HG03159 (cell line): Measurements from ENCODE around the gene TRAF7.

Experiments used
- ATAC-seq: cut with Tn5 transposase; IDR thresholded peaks from one replicate; pipeline ENCODE4 v1.9.1; 2021; ENCODE audit warnings: mild to moderate bottlenecking, moderate library complexity; ENCODE audit not compliant: unreplicated experiment

Gene TRAF7

GRCh38 chr16:2180962-2181923 lies 25.7 kb downstream of the TRAF7 start:
- ATAC-seq = no peak

DNA sequence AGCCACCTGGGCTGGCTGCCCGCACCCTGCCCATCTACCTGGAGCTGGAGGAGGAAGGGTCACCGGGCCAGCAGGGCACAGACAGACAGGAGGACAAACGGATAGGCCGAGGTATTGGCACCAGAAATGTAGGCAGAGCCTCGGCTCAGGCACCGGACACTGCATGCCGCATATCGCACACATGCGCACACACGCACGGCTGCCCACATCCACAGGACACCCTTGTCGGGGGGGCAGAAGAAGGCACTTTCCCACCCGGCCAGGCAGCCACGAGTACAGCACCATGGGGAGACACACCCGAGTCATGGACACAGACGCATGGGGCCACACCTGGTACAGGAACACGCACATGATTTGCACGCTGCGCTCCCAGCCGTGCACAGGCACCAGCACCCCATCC lies 26.4 kb downstream of the TRAF7 start:
- no peak for ATAC-seq

- ATAC-seq = no peak
Observed at GRCh38 chr16:2183671-2184070, 28.1 kb downstream of the TRAF7 start.

GRCh38 chr16:2184346-2184745 lies 28.8 kb downstream of the TRAF7 start:
- no peak for ATAC-seq

DNA sequence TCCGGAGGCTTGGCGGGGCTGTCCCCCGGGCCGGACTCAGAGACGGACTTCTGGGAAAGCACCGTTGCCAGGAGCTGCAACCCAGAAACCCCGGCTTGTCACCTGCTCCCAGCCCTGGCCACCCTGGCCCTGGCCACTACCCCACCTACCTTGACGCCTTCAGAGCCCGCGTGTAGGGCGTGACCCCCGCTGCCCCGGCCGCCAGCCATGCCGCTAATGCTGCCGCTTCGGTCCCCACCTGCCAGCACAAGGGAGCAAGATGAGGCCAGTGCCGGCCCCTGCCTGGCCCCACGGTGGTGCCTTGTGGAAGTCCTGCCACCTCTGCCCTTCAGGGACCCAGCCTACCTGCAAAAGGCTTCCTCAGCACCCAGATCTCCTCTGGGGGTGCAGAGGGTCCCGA lies 29.4 kb downstream of the TRAF7 start:
- no peak for ATAC-seq

DNA sequence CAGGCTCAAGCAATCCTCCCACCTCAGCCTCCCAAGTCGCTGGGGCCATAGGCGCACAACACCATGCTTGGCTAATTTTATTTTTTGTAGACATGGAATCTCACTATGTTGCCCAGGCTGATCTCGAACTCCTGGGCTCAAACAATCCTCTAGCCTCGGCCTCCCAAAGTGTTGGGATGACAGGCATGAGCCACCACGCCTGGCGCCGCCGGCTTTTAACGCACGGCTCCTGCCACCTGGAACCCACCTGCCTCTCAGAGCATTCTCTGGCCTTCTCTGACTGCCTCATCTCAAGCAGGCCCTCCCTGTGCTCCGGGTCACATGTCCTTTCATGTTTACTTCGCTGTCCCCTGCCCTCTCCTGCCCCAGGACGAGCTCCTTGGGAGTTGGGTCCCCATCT lies 30.5 kb downstream of the TRAF7 start:
- ATAC-seq = no peak

GRCh38 chr16:2186505-2186904 lies 30.9 kb downstream of the TRAF7 start:
- ATAC-seq = no peak

DNA sequence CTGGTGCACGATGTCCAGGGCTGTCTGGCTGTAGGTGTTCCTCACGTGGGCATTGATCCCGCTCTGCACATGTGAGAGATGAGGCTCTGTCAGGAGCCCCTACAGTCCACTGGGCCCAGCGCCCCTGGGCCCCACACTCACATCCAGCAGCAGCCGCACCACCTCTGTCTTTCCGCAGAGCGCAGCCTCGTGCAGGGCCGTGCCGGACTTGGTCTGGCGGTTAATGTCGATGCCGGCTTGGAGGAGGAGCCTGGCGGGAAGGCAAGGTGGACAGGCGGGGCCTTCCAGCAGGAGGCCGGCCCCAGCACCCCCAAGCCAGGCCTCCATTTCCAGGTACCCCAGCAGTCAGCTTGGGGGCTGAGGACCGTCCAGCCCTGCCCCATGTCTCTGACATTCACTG lies 31.6 kb downstream of the TRAF7 start:
- no peak for ATAC-seq

DNA sequence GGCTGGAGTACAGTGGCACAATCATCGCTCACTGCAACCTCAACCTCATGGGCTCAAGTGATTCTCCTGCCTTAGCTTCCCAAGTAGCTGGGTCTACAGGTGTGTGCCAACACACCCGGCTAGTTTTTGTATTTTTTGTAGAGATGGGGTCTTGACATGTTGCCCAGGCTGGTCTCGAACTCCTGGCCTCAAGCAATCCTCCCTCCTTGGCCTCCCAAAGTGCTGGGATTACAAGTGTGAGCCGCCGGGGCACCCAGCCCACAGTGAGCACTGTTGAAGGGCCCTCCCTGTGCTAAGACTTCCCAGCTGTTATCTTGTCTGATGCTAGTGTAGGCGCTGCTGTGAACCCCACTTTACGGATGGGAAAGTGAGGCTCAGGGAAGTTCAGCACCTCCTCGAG lies 32.8 kb downstream of the TRAF7 start:
- no peak for ATAC-seq

DNA sequence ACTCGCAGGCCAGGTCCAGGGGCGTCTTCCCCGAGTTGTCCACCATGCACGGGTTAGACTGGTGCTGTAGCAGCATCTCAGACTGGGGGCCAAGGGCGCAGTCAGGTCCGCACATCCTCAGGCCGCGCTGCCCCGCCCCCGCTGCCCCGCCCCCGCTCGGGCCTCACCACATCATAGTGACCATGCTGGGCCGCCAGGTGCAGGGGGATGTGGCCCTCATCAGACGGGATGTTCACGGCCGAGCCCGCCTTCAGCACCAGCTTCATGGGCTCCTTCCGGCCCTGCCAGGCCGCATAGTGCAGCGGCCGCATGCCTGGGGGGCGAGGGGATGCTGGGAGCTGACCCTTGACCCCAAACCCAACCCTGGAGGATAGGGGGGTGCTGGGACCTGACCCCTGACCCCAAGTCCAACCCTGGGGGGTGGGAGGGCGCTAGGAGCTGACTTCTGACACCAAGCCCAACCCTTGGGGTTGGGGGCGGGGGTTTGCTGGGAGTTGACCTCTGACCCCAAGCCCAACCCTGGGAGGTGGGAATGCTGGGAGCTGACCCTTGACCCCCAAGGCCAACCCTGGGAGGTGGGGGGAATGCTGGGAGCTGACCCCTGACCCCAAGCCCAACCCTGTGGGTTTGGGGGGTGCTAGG lies 33.8 kb downstream of the TRAF7 start:
- ATAC-seq = no peak

DNA sequence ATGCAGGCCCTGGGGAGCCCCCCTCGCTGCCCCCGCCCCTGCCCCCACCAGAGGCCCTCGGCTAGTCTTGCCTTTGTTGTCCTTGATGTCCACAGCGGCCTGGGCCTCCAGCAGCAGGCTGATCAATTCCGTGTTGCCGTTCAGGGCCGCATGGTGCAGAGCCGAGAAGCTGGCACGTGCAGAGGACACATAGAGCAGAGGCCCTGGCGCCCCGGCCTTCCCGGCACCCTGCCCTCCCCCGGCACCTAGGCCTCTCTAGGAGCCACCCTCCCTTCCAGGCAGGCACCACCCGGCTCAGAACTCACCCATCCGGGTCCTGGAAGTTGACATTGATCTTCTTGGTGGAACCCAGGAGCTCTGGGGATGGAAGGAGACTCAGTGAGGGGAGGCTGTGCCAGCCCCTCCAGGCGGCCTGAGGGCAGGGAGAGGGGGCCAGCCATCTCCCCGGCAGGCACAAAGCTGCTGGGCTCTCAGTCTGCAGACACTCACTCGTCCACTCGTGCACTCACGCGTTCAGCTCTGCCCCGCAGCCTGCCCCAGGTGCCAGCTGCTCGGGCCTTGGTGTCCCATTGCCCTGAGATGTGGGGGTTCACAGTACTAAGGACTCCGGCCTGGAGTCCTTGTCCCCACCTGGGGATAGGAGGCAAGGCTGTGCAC lies 34.5 kb downstream of the TRAF7 start:
- ATAC-seq = no peak

- ATAC-seq = no peak
Observed at GRCh38 chr16:2190659-2191445, 35.3 kb downstream of the TRAF7 start.

DNA sequence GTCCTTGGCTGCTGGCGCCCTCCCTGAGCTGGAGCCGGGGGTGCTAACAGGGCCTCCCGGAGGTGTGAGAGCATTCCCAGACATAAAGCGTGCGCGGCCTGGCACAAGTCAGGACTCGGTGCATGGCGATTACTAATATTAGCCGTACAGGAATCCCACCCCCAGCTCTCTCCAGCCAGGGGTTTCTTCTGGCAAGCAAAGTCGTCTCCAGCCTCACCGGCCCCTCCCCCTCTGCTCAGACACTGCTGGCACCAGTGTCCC lies 35.8 kb downstream of the TRAF7 start:
- ATAC-seq = no peak

DNA sequence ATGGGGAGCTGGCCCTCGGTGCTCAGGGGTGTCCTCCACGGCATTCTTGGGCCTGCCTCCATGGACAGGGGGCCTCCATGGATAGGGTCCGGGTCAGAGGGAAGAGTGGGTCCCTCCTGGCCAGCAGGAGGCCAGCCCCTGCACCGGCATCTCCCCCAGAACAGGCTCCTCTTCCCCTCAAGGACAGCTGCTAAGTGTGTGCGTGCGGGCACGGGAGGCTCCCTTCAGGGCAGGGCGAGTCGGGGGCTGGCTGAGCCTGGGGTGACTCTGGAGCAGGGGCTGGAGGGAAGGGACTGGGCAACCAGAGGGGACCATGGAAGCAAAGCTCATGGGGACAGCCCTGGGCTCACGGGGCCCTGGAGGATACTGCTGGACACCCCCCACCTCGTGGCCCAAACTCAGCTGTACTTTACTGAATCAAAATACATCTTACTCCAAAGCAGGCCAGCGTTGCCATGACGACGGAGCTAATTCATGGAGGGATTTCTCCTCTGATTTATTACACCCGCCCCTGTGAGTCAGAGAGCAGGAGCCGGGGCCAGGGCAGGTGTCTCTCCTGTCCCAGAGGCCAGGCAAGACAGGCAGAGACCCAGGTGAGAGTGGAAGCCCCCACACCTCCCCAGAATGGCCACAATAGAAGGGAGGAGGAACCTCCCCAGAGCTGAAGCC lies 38.7 kb downstream of the TRAF7 start:
- ATAC-seq = no peak

- ATAC-seq = no peak
Observed at GRCh38 chr16:2194852-2195321, 39.3 kb downstream of the TRAF7 start.

- ATAC-seq = no peak
Observed at GRCh38 chr16:2195322-2196161, 40.0 kb downstream of the TRAF7 start.

DNA sequence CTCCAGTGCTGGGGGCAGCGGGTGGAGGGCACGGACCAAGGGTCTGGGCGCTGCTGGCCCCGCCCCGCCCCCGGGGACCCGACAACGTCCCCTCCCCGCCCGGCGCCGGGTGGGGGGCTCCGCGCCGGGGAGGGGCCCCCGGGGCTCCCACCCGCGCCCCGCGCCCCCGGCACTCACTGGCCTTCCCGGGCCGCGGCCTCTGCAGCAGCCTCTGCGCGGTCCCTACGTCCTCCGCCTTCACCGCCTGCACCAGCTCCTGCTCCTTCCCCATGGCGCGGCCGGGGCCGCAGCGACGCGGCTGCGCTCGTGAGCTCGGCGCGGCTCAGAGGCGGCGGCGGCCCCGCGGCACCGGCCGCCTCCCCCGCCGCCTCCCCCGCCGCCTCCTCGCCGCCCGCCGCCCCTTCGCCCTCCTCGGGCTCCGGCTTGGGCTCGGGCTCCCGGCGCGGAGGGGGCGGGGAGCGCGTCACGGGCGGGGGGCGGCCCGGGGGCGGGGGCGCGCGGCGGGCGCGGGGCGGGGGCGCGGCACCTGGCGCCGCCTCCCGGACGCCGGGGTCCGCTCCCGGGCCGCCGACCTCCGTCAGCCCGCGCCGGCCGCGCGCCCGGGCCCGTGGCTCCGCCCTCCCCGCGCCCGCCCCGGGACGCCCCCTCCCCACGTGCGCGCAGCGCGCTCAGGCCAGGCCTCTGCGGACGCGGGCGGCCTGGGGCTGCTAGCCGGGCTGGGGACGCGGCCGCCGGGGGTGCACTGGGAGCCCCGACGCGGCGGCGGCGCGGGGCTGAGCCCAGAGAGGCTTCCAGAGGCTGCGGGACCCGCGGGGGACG lies 40.8 kb downstream of the TRAF7 start, which contains the start of gene CASKIN1:
Gene CASKIN1 (minus strand): TSS at position 444 of the 819 bp plus-strand sequence. CDS start 173 bp downstream, at position 271.
- ATAC-seq = no peak

DNA sequence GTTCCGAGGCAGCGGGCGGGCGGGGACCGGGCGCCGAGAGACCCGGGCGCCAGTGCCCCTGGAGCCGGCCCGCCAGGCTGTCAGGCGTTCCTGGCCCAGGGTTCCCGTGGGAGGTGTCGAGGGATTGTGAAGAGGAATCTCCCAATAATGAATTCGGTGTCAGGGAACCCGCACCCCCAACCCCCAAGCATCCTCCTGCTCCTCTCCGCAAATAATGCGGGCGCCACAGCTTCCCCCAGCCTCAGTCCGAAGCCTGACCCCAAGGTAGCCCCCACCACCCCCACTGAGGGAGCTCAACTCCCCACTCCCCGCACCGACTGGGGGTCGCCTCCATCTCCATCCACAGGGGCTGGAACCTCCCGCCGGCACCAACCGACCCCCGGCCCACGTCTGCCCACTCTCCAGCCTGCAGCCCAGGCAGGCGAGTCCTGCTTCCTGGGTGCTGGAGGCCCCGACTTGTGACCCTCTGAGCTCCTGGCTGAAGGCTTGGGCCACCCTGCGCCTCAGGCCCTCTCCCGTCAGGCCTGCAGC lies 41.5 kb downstream of the TRAF7 start:
- no peak for ATAC-seq
